Measurements from ENCODE around the gene ABTB2. TPM values are rescaled to one million over a fixed set of nuclear protein-coding genes. Genes with fewer than 3 reads are reported as not detected.

ABTB2 gene
- total RNA-seq, 2 experiments from 2014 or later = 0.06 to 0.09 TPM

GRCh38 chr11:34313099-34313517 lies 44.7 kb downstream of the ABTB2 start:
- Histone ChIP-seq H3K4me2 (ENCODE audit: low read length) (no peak overlapping the region), H3K27ac (ENCODE audit: low read depth, low read length, poor library complexity, severe bottlenecking) (no peak overlapping the region), H3K9me2 (ENCODE audit: insufficient read depth, low read length) (no peaks in the 10 kb centered on the region), H2AFZ (ENCODE audit: low read length) (no peak overlapping the region), H3K79me2 (ENCODE audit: insufficient read depth, low read depth, low read length) (no peaks in the 10 kb centered on the region), H3K4me3 (ENCODE audit: low read depth, low read length, poor library complexity, severe bottlenecking) (no peak overlapping the region), H4K20me1 (ENCODE audit: insufficient read depth, low read length) (no peaks in the 10 kb centered on the region), H3K4me1 (ENCODE audit: insufficient read depth, low read length, poor library complexity, severe bottlenecking) (peaks cover 7% of the 10 kb centered on the region), H3K36me3 (ENCODE audit: insufficient read depth, low read length) (no peaks in the 10 kb centered on the region), H3K9me3 (ENCODE audit: low read length) (no peaks in the 10 kb centered on the region)
- POLR2A ChIA-PET = interaction anchor here (0.7 kb wide), 1 partner anchor 202 kb away, joined by 3 read pairs; no protein-coding TSS in a partner anchor
- intact Hi-C loops (cut with micrococcal nuclease; ENCODE audit: unreplicated experiment) = no loop called here
- CTCF ChIA-PET (ENCODE audit: unreplicated experiment) = no interaction called here
- TF ChIP-seq EZH2phosphoT487 (IDR thresholded peaks at IDR 0.05; ENCODE audit: borderline replicate concordance, low read depth, low read length) = no peak
- TF ChIP-seq CTCF (conservative IDR thresholded peaks at IDR 0.05; ENCODE audit: low read length) = no peak
- DNase-seq (ENCODE audit: low spot score) = peak; percentile 39
- no TSS peak for BruUV-seq (replicated peaks)

- ChIA-PET CTCF (ENCODE audit: unreplicated experiment) (no interaction called here), POLR2A (interaction anchor here (1.6 kb wide), 1 partner anchor 9 kb away, joined by 4 read pairs; no protein-coding TSS in a partner anchor)
- BruUV-seq (replicated peaks) = no TSS peak
- Histone ChIP-seq H3K4me2 (ENCODE audit: low read length) (no peak overlapping the region), H4K20me1 (ENCODE audit: insufficient read depth, low read length) (no peaks in the 10 kb centered on the region), H3K9me3 (ENCODE audit: low read length) (no peaks in the 10 kb centered on the region), H3K4me1 (ENCODE audit: insufficient read depth, low read length, poor library complexity, severe bottlenecking) (peaks cover 7% of the 10 kb centered on the region), H3K4me3 (ENCODE audit: low read depth, low read length, poor library complexity, severe bottlenecking) (no peak overlapping the region), H3K79me2 (ENCODE audit: insufficient read depth, low read depth, low read length) (no peaks in the 10 kb centered on the region), H3K36me3 (ENCODE audit: insufficient read depth, low read length) (no peaks in the 10 kb centered on the region), H3K27ac (ENCODE audit: low read depth, low read length, poor library complexity, severe bottlenecking) (no peak overlapping the region), H3K9me2 (ENCODE audit: insufficient read depth, low read length) (no peaks in the 10 kb centered on the region), H2AFZ (ENCODE audit: low read length) (no peak overlapping the region)
- intact Hi-C loops (cut with micrococcal nuclease; ENCODE audit: unreplicated experiment) = no loop called here
- DNase-seq (ENCODE audit: low spot score) = no peak
- TF ChIP-seq EZH2phosphoT487 (IDR thresholded peaks at IDR 0.05; ENCODE audit: borderline replicate concordance, low read depth, low read length) = no peak
- TF ChIP-seq CTCF (conservative IDR thresholded peaks at IDR 0.05; ENCODE audit: low read length) = no peak
These were observed 46.7 kb downstream of the ABTB2 start for GRCh38 chr11:34311126-34311525.

DNA sequence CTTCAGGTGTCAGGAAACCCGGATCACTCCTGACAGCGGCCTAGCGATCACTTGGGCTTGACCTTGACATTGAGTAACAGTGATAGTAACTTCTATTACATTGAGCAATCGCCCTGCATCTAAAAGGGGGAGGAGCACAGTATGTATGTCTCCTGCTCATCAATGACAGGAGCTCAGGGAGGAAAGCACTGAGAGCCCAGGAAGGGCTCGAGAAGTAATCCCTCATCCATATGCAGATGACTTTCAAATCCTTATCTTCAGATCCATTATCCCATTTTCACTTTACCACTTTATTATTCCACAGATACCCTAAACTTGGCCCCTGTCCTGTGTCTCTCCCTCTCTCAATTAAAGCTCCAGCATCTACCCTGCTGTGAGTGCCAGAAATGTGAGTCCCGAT lies 47.8 kb downstream of the ABTB2 start:
- no peaks in the 10 kb centered on the region for H3K9me3 ChIP-seq (ENCODE audit: low read length)
- no peak overlapping the region for H3K4me2 ChIP-seq (ENCODE audit: low read length)
- H3K4me3 ChIP-seq (ENCODE audit: low read depth, low read length, poor library complexity, severe bottlenecking) = no peak overlapping the region
- no peak overlapping the region for H3K27ac ChIP-seq (ENCODE audit: low read depth, low read length, poor library complexity, severe bottlenecking)
- H3K36me3 ChIP-seq (ENCODE audit: insufficient read depth, low read length) = no peaks in the 10 kb centered on the region
- H3K4me1 ChIP-seq (ENCODE audit: insufficient read depth, low read length, poor library complexity, severe bottlenecking) = peaks cover 7% of the 10 kb centered on the region
- intact Hi-C loops (cut with micrococcal nuclease; ENCODE audit: unreplicated experiment) = no loop called here
- ChIA-PET POLR2A (no interaction called here), CTCF (ENCODE audit: unreplicated experiment) (no interaction called here)
- no peak for DNase-seq (ENCODE audit: low spot score)
- H4K20me1 ChIP-seq (ENCODE audit: insufficient read depth, low read length) = no peaks in the 10 kb centered on the region
- no peak for TF ChIP-seq EZH2phosphoT487 (IDR thresholded peaks at IDR 0.05; ENCODE audit: borderline replicate concordance, low read depth, low read length)
- TF ChIP-seq CTCF (conservative IDR thresholded peaks at IDR 0.05; ENCODE audit: low read length) = no peak
- H3K79me2 ChIP-seq (ENCODE audit: insufficient read depth, low read depth, low read length) = no peaks in the 10 kb centered on the region
- BruUV-seq (replicated peaks) = no TSS peak
- H2AFZ ChIP-seq (ENCODE audit: low read length) = no peak overlapping the region
- H3K9me2 ChIP-seq (ENCODE audit: insufficient read depth, low read length) = no peaks in the 10 kb centered on the region
